ENCODE results near the gene LRRC36. TPM values are rescaled to one million over a fixed set of nuclear protein-coding genes. Genes with fewer than 3 reads are reported as not detected.
A peak's percentile ranks its signal among the peaks of the same experiment; 100 is the strongest.

The LRRC36 gene
- total and polyA plus RNA-seq, 2 of the 13 experiments (the other 11 are each of a cell fraction or from before 2014, with no cell fraction given) = 0.12 to 0.15 TPM

GRCh38 chr16:67279296-67280089 lies 47.1 kb upstream of the LRRC36 start, which contains the start of gene PLEKHG4 (continued):
- TF ChIP-seq CBX2 (IDR thresholded peaks at IDR 0.05; ENCODE audit: low read depth, low read length) (no peak), CBX2 (CRISPR knock-in tag; IDR thresholded peaks at IDR 0.05; ENCODE audit: low read depth) (peak; percentile 49; the same call in 1 of the 2 replicates), GATA4 (IDR thresholded peaks at IDR 0.05; ENCODE audit: borderline replicate concordance, low read depth) (no peak)

GRCh38 chr16:67280090-67281015 lies 46.3 kb upstream of the LRRC36 start:
- in situ Hi-C loops (cut with HindIII; ENCODE audit: extremely low pct_ligation_motif_present, low pct_unique_long_range_greater_than_20kb) (no loop called here), intact Hi-C loops (cut with micrococcal nuclease; ENCODE audit: unreplicated experiment) (no loop called here)
- ChIA-PET POLR2A (interaction anchor here (0.7 kb wide), 1 partner anchor 45 kb away, joined by 3 read pairs; no protein-coding TSS in a partner anchor), CTCF (ENCODE audit: low intra/inter-chr PET ratio, low total read pairs) (interaction anchor here (1.2 to 1.8 kb wide), 5 partner anchors 113 to 166 kb away, joined by 3 to 7 read pairs (median 4); partner anchors contain the start of genes TPPP3 and ZDHHC1)
- DNase-seq (ENCODE audit: low spot score) = no peak
- no peaks in the 10 kb centered on the region for H3K27me3 ChIP-seq (ENCODE audit: control insufficient read depth in 1 of 2, insufficient read depth in 2 of 2, low read length in 2 of 2)
- BruUV-seq (replicated peaks) = no TSS peak
- WGBS (ENCODE audit: low lambda C conversion rate) = 87% methylated on average over 11 of the region's 15 CpGs
- no peaks in the 10 kb centered on the region for H3K9me3 ChIP-seq (ENCODE audit: low read length)
- H4K20me1 ChIP-seq (ENCODE audit: insufficient read depth, low read length) = no peaks in the 10 kb centered on the region
- H3K4me3 ChIP-seq (replicated peaks in 1 of 3; ENCODE audit: insufficient read depth in 1 of 3, low read depth in 2 of 3, low read length in 3 of 3) = peak overlapping the region in 1 of 3 experiments; percentile 89; a peak in 1 of 6 replicates
- H3K9ac ChIP-seq (ENCODE audit: insufficient read depth, low read depth, low read length) = peak overlapping the region; percentile 32; the same call in 1 of the 2 replicates
- ATAC-seq = no peak
- H2AFZ ChIP-seq (ENCODE audit: low read length) = no peak overlapping the region
- H3K4me2 ChIP-seq (ENCODE audit: low read depth, low read length) = peak overlapping the region; percentile 99; the same call in 1 of the 2 replicates
- no peak for FAIRE-seq
- H3K27ac ChIP-seq (ENCODE audit: extremely low read length, insufficient read depth, low read length) = no peak overlapping the region
- peaks cover 4% of the 10 kb centered on the region for H3K79me2 ChIP-seq (ENCODE audit: insufficient read depth, low read length)
- H3K36me3 ChIP-seq (replicated peaks in 1 of 2; ENCODE audit: control insufficient read depth in 1 of 2, insufficient read depth in 2 of 2, low read length in 2 of 2) = peaks cover 3 to 14% of the 10 kb centered on the region in 2 experiments; a peak in 3 of 5 replicates
- H3K4me1 ChIP-seq (ENCODE audit: insufficient read depth, low read length) = peaks cover 28% of the 10 kb centered on the region
- TF ChIP-seq SATB2 (CRISPR knock-in tag; IDR thresholded peaks at IDR 0.05) (no peak), ZSCAN9 (CRISPR knock-in tag; IDR thresholded peaks at IDR 0.05; ENCODE audit: borderline replicate concordance) (no peak), HNRNPL (IDR thresholded peaks at IDR 0.05; ENCODE audit: low read depth, low read length) (peak; percentile 57; the same call in 1 of the 2 replicates), SMARCE1 (IDR thresholded peaks at IDR 0.05; ENCODE audit: borderline replicate concordance) (no peak), ZNF605 (CRISPR knock-in tag; IDR thresholded peaks at IDR 0.05) (0 out of 2 replicates have a peak, but pooled peaks have one; percentile 32), CENPT (CRISPR knock-in tag; IDR thresholded peaks at IDR 0.05; ENCODE audit: low read depth) (no peak), ATF7 (IDR thresholded peaks at IDR 0.05) (no peak), ATF7 (CRISPR knock-in tag; IDR thresholded peaks at IDR 0.05) (no peak), BRD4 (CRISPR knock-in tag; IDR thresholded peaks at IDR 0.05) (0 out of 2 replicates have a peak, but pooled peaks have one; percentile 23), FOXO1 (CRISPR knock-in tag; IDR thresholded peaks at IDR 0.05) (no peak), RAD51 (IDR thresholded peaks at IDR 0.05; ENCODE audit: borderline replicate concordance) (no peak), ZNF780A (CRISPR knock-in tag; IDR thresholded peaks at IDR 0.05) (no peak), ZNF737 (CRISPR knock-in tag; IDR thresholded peaks at IDR 0.05; ENCODE audit: borderline replicate concordance) (no peak), THAP9 (CRISPR knock-in tag; IDR thresholded peaks at IDR 0.05; ENCODE audit: borderline replicate concordance) (0 out of 2 replicates have a peak, but pooled peaks have one; percentile 19), AGO2 (optimal IDR thresholded peaks at IDR 0.05; ENCODE audit: low read depth, low read length) (peak; percentile 12), TMF1 (CRISPR knock-in tag; IDR thresholded peaks at IDR 0.05; ENCODE audit: low read depth) (no peak)
